IgD-negative memory B cell (primary cell): ENCODE measurements around the gene SGK1. TPM values are rescaled to one million over a fixed set of nuclear protein-coding genes. Genes with fewer than 3 reads are reported as not detected.
"Not testable (repeated sequence)": the region's sequence is repeated elsewhere in the genome, so short reads cannot be mapped to it uniquely, and the experiment has no call there.

Experiments
- H3K27ac Mint-ChIP-seq, 3 donors: one replicate each; pipeline ENCODE4 v1.8.0; 2020 to 2022; ENCODE audit warnings: mild to moderate bottlenecking in 3 of 3, mixed read lengths in 3 of 3, moderate library complexity in 1 of 3
- H3K27me3 Mint-ChIP-seq: one replicate; pipeline ENCODE4 v1.8.0; 2021; ENCODE audit warnings: mixed read lengths
- H3K36me3 Mint-ChIP-seq: one replicate; pipeline ENCODE4 v1.8.0; 2020; ENCODE audit warnings: mild to moderate bottlenecking, mixed read lengths
- H3K4me1 Mint-ChIP-seq, 3 donors: one replicate each; pipeline ENCODE4 v1.8.0; 2020 to 2022; ENCODE audit warnings: mixed read lengths in 3 of 3, mild to moderate bottlenecking in 1 of 3
- H3K4me3 Mint-ChIP-seq, 4 donors: one replicate each; pipeline ENCODE4 v1.8.0; 2020 to 2022; ENCODE audit warnings: mild to moderate bottlenecking in 4 of 4, mixed read lengths in 4 of 4, moderate library complexity in 3 of 4
- H3K9me3 Mint-ChIP-seq, 3 donors: one replicate each; pipeline ENCODE4 v1.8.0; 2020 to 2021; ENCODE audit warnings: mixed read lengths in 3 of 3, mild to moderate bottlenecking in 1 of 3
- polyA plus RNA-seq: library from polyadenylated mRNA; unstranded; fragments of 300-500 nt; fragmentation: Illumina TruSeq; gene quantifications from one replicate; pipeline ENCODE4 v1.2.3, GENCODE V29; 2021

Gene SGK1
- polyA plus RNA-seq, 1 donor from 2014 or later: 4.7 TPM

DNA sequence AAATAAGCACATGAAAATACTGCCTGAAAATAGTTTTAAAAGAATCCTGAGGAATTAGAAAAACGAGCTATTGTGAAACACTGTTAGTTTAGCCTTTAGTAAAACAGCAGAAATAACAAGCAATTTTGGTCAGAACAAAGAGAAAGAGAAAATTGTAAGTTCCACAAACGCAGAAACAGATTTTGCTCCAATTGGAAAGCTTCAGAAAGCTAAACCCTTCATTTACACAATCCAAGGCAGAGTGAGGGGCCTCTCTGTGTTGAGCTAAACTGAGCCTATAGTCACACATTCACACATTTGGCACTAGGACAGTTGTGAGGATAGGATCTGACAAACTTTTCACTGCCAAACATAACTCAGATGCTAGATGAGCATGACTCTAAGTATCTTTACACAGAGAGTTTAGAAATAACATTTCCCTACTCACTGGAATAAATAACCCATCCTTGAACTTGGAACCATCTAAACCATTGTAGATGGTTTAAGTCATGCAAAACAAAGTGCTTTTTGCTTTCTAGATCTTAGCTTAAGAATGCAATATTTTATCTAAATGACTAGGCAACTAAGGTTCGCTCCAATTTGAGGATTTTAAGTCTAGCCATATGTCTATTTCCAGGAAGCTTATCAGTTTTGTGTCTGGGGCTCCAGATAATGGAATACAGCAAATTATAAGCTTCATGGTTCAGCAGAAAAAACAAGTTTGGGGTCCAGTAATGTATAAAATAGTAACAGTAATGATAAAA is 122.6 kb downstream of the SGK1 start:
- no peak overlapping the region for H3K27ac Mint-ChIP-seq
- no peak overlapping the region for H3K4me3 Mint-ChIP-seq
- no peaks in the 10 kb centered on the region for H3K27me3 Mint-ChIP-seq
- H3K36me3 Mint-ChIP-seq: no peaks in the 10 kb centered on the region
- H3K4me1 Mint-ChIP-seq: peaks cover 15 to 30% (median 24%) of the 10 kb centered on the region in 3 donors
- H3K9me3 Mint-ChIP-seq: peaks cover 0 to 2% (median 0%) of the 10 kb centered on the region in 3 donors

DNA sequence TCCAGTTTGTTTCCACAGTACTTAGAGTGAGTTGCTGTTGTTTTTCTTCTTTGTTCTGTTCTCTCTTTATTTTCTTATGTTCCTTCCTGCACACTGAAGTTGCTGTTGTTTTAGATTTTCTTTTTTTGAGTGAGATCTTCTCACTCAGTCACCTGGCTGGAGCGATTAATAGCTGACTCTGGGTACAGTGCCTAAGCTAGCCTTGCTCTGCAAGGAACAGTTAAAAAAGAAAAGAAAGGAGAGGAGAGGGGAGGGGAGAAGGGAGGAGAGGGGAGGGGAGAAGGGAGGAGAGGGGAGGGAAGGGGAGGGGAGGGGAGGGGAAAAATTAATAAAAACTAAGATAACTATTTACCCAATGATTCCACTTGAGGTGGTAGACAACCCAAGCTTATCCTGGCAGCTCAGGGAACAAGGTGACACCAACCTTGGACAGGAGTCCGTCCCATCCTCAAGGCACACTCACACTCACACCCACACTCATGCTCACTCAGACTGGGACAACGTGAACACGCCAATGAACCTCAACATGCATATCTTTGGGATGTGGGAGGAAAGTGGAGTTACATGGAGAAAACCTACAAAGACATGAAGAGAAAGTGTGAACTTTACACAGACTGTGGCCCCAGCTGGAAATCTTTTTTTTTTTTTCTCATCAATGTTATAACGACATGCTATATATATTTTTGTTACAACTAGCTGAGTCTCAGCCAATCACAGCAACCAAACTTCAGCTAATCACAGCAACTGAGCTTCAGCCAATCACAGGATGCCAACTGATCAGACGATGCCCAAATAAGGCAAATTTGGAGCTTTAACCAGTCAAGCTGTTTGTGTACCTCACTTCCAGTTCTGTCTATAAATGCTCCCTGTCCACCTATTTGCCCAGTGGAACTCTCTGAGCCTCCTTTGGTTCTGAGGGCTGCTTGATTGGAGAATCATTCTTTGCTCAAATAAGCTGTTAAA is 124.1 kb downstream of the SGK1 start:
- Mint-ChIP-seq H3K27ac (no peak overlapping the region), H3K36me3 (no peaks in the 10 kb centered on the region), H3K9me3 (no peaks in the 10 kb centered on the region), H3K4me3 (no peak overlapping the region), H3K4me1 (peaks cover 3 to 17% (median 14%) of the 10 kb centered on the region in 3 donors), H3K27me3 (no peaks in the 10 kb centered on the region)

- H3K4me3 Mint-ChIP-seq, H3K27me3 Mint-ChIP-seq, H3K27ac Mint-ChIP-seq, H3K36me3 Mint-ChIP-seq, H3K9me3 Mint-ChIP-seq: not testable (repeated sequence)
- H3K4me1 Mint-ChIP-seq: peaks cover 1 to 16% (median 14%) of the 10 kb centered on the region in 3 donors
Measured at GRCh38 chr6:134192609-134193008, 125.3 kb downstream of the SGK1 start.

- Mint-ChIP-seq H3K36me3 (no peaks in the 10 kb centered on the region), H3K9me3 (no peaks in the 10 kb centered on the region), H3K27me3 (no peaks in the 10 kb centered on the region), H3K4me3 (no peak overlapping the region), H3K27ac (no peak overlapping the region), H3K4me1 (peaks cover 6 to 11% (median 11%) of the 10 kb centered on the region in 3 donors)
Measured at GRCh38 chr6:134190883-134191282, 127.0 kb downstream of the SGK1 start.

DNA sequence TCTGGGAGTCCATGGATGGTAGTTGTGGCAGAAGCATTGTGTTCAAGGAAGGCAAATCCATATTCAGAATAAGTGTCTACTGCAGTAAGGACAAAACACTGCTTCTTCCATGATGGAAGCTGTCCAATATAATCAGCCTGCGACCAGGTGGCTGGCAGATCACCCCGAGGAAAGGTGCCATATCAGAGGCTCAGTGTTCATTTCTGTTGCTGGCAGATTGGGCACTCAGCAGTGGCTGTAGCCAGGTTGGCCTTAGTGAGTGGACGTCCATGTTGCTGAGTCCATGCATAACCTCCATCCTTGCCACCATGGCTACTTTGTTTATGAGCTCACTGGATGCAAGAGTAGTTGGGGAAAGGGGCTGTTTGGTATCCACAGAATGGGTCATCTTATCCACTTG is 130.2 kb downstream of the SGK1 start:
- Mint-ChIP-seq H3K36me3 (no peaks in the 10 kb centered on the region), H3K4me3 (no peak overlapping the region), H3K27me3 (no peaks in the 10 kb centered on the region), H3K4me1 (peaks cover 7 to 12% (median 10%) of the 10 kb centered on the region in 3 donors), H3K27ac (no peak overlapping the region), H3K9me3 (no peaks in the 10 kb centered on the region)

GRCh38 chr6:134187154-134187553 is 130.8 kb downstream of the SGK1 start:
- Mint-ChIP-seq H3K4me1 (peaks cover 7 to 13% (median 10%) of the 10 kb centered on the region in 3 donors), H3K9me3 (no peaks in the 10 kb centered on the region), H3K36me3 (no peaks in the 10 kb centered on the region), H3K4me3 (no peak overlapping the region), H3K27ac (no peak overlapping the region), H3K27me3 (no peaks in the 10 kb centered on the region)

- no peak overlapping the region for H3K27ac Mint-ChIP-seq
- H3K27me3 Mint-ChIP-seq: no peaks in the 10 kb centered on the region
- peaks cover 6 to 13% (median 10%) of the 10 kb centered on the region in 3 donors for H3K4me1 Mint-ChIP-seq
- H3K4me3 Mint-ChIP-seq: no peak overlapping the region
- no peaks in the 10 kb centered on the region for H3K36me3 Mint-ChIP-seq
- no peaks in the 10 kb centered on the region for H3K9me3 Mint-ChIP-seq
Measured at GRCh38 chr6:134186355-134186754, 131.6 kb downstream of the SGK1 start.

DNA sequence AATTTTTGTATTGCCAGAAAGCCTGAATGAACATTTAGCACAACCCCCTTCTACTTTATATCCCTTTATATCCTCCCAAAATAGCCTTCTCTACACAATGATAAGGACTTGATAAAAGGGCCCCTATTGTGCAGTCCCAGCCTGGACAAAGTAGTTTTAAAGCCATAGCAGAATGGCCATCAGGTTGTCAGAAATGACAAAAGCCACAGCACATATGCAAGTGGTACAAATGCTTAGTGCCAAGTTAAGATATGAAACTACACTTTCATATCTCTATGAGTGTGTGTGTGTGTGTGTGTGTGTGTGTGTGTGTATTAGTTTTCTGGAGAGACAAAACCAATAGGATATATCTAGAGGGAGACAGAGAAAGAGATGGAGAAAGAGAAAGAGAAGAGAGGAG is 132.6 kb downstream of the SGK1 start:
- Mint-ChIP-seq H3K27ac (no peak overlapping the region), H3K4me3 (no peak overlapping the region), H3K9me3 (no peaks in the 10 kb centered on the region), H3K27me3 (no peaks in the 10 kb centered on the region), H3K4me1 (peaks cover 0 to 8% (median 6%) of the 10 kb centered on the region in 3 donors), H3K36me3 (no peaks in the 10 kb centered on the region)

DNA sequence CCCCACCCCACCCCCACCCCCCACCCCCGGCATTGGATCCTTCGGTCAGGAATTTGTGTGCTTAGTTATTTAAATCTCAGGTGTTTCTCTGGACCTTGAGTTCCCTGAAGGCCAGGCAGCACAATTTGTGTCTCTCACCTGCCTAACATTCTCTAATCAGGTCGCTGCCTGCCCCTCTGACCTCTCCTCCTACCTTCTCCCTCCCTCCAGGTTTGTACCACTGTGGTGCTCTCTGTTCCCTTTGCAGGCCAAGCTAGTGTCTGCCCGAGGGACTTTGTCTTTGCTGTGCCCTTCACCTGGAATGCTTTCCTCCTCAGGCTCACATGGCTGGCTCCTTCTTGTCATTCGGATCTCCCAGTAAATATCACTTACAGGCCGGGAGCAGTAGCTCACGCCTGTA is 134.1 kb downstream of the SGK1 start:
- Mint-ChIP-seq H3K4me3 (no peak overlapping the region), H3K4me1 (peaks cover 0 to 8% (median 6%) of the 10 kb centered on the region in 3 donors), H3K36me3 (no peaks in the 10 kb centered on the region), H3K9me3 (no peaks in the 10 kb centered on the region), H3K27me3 (no peaks in the 10 kb centered on the region), H3K27ac (no peak overlapping the region)

DNA sequence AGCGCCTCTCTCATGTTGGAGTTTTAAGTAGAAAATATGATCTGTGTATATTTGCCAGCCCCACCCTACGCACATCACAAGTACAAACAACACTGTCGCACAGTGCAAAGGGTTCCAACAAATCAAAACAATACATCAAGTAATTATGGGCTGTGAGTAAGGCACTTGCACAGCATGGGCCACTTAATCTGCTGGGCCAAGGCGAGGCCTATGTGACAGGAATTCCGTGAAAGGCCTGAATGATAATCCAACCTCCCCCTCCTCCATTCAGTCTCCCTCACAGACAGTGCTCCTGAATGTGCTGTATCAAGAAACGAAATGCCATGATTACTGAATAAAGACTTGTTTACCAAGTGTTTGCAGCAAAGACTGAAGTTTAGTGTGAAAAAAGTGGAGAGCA is 135.4 kb downstream of the SGK1 start:
- H3K36me3 Mint-ChIP-seq: no peaks in the 10 kb centered on the region
- peaks cover 1% of the 10 kb centered on the region for H3K27me3 Mint-ChIP-seq
- H3K27ac Mint-ChIP-seq: no peak overlapping the region
- H3K4me1 Mint-ChIP-seq: peaks cover 12 to 18% (median 17%) of the 10 kb centered on the region in 3 donors
- H3K4me3 Mint-ChIP-seq: no peak overlapping the region
- H3K9me3 Mint-ChIP-seq: no peaks in the 10 kb centered on the region

GRCh38 chr6:134181726-134182125 is 136.2 kb downstream of the SGK1 start:
- not testable (repeated sequence) for H3K9me3 Mint-ChIP-seq, H3K27ac Mint-ChIP-seq, H3K27me3 Mint-ChIP-seq, H3K36me3 Mint-ChIP-seq, H3K4me3 Mint-ChIP-seq
- H3K4me1 Mint-ChIP-seq: peaks cover 16 to 19% (median 19%) of the 10 kb centered on the region in 3 donors

DNA sequence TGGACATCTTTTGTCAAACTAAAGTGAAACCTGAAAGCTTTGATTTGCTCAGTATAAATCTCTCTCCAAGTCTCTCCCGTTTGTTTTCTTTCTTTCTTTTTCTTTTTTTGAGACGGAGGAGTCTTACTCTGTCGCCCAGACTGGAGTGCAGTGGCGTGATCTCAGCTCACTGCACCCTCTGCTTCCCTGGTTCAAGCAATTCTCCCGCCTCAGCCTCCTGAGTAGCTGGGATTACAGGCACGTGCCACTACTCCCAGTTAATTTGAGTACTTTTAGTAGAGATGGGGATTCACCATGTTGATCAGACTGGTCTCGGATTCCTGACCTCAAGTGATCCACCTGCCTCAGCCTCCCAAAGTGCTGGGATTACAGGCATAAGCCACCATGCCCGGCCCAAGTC is 136.7 kb downstream of the SGK1 start:
- H3K27me3 Mint-ChIP-seq, H3K9me3 Mint-ChIP-seq, H3K4me3 Mint-ChIP-seq, H3K27ac Mint-ChIP-seq, H3K36me3 Mint-ChIP-seq: not testable (repeated sequence)
- H3K4me1 Mint-ChIP-seq: peaks cover 16 to 19% (median 17%) of the 10 kb centered on the region in 3 donors

- H3K4me3 Mint-ChIP-seq, H3K9me3 Mint-ChIP-seq, H3K36me3 Mint-ChIP-seq, H3K27ac Mint-ChIP-seq, H3K27me3 Mint-ChIP-seq: not testable (repeated sequence)
- H3K4me1 Mint-ChIP-seq: peaks cover 21 to 25% (median 23%) of the 10 kb centered on the region in 3 donors
Measured at GRCh38 chr6:134180540-134180939, 137.4 kb downstream of the SGK1 start.

DNA sequence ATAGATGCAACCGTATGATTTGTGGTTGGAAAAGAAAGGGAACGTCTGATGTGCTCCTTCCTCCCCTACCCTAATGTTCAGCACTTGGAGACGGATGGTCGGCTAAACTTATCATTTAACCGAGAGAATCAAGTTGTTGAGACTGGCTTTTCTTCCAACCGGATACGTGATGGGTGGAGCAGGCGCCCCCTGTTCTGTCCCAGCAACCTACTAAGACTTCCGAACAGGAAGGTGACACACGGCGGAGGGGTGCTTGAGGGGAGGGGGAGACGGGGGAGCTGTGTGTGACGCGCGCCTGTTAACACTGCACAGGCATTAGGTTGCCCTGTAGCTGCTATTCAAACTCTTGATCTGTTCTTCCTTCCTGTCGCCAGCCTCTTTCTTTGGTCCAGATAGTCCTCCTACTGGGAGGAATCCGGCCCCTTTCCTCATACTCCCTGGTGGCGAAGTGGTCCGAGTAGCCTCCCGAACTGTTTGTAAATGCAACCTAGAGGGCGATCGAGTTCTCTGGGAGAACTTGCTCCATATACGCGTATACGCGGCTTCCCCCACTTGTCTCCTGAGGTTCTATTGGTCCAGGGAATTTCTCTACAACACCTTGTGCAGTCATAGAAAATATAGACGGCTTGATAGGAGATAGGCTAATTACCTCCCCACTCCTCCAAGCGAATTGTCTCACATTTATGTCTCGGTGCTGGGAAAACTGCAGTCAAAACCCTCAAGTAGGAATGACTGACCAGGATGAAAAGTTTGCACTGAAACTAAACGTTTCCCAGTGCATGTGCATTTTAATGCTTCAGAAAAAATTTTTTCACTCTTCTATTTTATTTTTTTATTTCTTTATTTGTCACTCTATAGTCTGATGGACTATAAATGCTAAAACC is 139.5 kb downstream of the SGK1 start:
- Mint-ChIP-seq H3K4me1 (peaks cover 24 to 35% (median 32%) of the 10 kb centered on the region in 3 donors), H3K27me3 (peaks cover 7% of the 10 kb centered on the region), H3K9me3 (no peaks in the 10 kb centered on the region), H3K36me3 (no peaks in the 10 kb centered on the region), H3K27ac (peak overlapping the region; percentile 4 to 71 (median 39)), H3K4me3 (peak overlapping the region; percentile 87 to 99 (median 94))
